ENCODE data around the gene CARNS1.

CARNS1 gene

GRCh38 chr11:67439321-67440228, 24.1 kb downstream of the CARNS1 start:
- Histone ChIP-seq H3K4me2 (ENCODE audit: low read length) (no peak overlapping the region), H3K9me3 (ENCODE audit: control insufficient read depth, low read length) (no peaks in the 10 kb centered on the region), H3K27me3 (ENCODE audit: control insufficient read depth, insufficient read depth, low read length) (no peaks in the 10 kb centered on the region), H3K4me3 (ENCODE audit: low read depth, low read length) (no peak overlapping the region), H3K9ac (no peak overlapping the region), H2AFZ (no peak overlapping the region), H3K36me3 (ENCODE audit: control insufficient read depth, insufficient read depth, low read length) (no peaks in the 10 kb centered on the region), H3K27ac (no peak overlapping the region), H3K79me2 (no peaks in the 10 kb centered on the region), H3K4me1 (no peaks in the 10 kb centered on the region)
- no peak for TF ChIP-seq CTCF (IDR thresholded peaks at IDR 0.05)

- Histone ChIP-seq H3K36me3 (ENCODE audit: control insufficient read depth, insufficient read depth, low read length) (no peaks in the 10 kb centered on the region), H3K4me2 (ENCODE audit: low read length) (no peak overlapping the region), H3K9me3 (ENCODE audit: control insufficient read depth, low read length) (no peaks in the 10 kb centered on the region), H3K9ac (no peak overlapping the region), H2AFZ (no peak overlapping the region), H3K4me1 (no peaks in the 10 kb centered on the region), H3K27me3 (ENCODE audit: control insufficient read depth, insufficient read depth, low read length) (no peaks in the 10 kb centered on the region), H3K27ac (no peak overlapping the region), H3K79me2 (no peaks in the 10 kb centered on the region), H3K4me3 (ENCODE audit: low read depth, low read length) (no peak overlapping the region)
- no peak for TF ChIP-seq CTCF (IDR thresholded peaks at IDR 0.05)
Observed at GRCh38 chr11:67440229-67441097, 25.0 kb downstream of the CARNS1 start.

- Histone ChIP-seq H3K79me2 (no peaks in the 10 kb centered on the region), H3K27ac (no peak overlapping the region), H3K36me3 (ENCODE audit: control insufficient read depth, insufficient read depth, low read length) (no peaks in the 10 kb centered on the region), H2AFZ (no peak overlapping the region), H3K27me3 (ENCODE audit: control insufficient read depth, insufficient read depth, low read length) (no peaks in the 10 kb centered on the region), H3K4me1 (no peaks in the 10 kb centered on the region), H3K4me3 (ENCODE audit: low read depth, low read length) (no peak overlapping the region), H3K9me3 (ENCODE audit: control insufficient read depth, low read length) (no peaks in the 10 kb centered on the region), H3K9ac (no peak overlapping the region), H3K4me2 (ENCODE audit: low read length) (no peak overlapping the region)
- no peak for TF ChIP-seq CTCF (IDR thresholded peaks at IDR 0.05)
Observed at GRCh38 chr11:67441098-67441563, 25.7 kb downstream of the CARNS1 start.

GRCh38 chr11:67441731-67442351, 26.4 kb downstream of the CARNS1 start:
- Histone ChIP-seq H3K4me2 (ENCODE audit: low read length) (no peak overlapping the region), H3K4me1 (no peaks in the 10 kb centered on the region), H3K27ac (no peak overlapping the region), H2AFZ (no peak overlapping the region), H3K9me3 (ENCODE audit: control insufficient read depth, low read length) (no peaks in the 10 kb centered on the region), H3K27me3 (ENCODE audit: control insufficient read depth, insufficient read depth, low read length) (no peaks in the 10 kb centered on the region), H3K36me3 (ENCODE audit: control insufficient read depth, insufficient read depth, low read length) (no peaks in the 10 kb centered on the region), H3K79me2 (no peaks in the 10 kb centered on the region), H3K9ac (no peak overlapping the region), H3K4me3 (ENCODE audit: low read depth, low read length) (no peak overlapping the region)
- no peak for TF ChIP-seq CTCF (IDR thresholded peaks at IDR 0.05)

Data from parathyroid adenoma (tissue), 2 donors.